ENCODE measurements around the gene FIBP. TPM values are rescaled to one million over a fixed set of nuclear protein-coding genes. Genes with fewer than 3 reads are reported as not detected.
A peak's percentile ranks its signal among the peaks of the same experiment; 100 is the strongest.

The FIBP gene
- total RNA-seq, 4 donors from 2014 or later, result 33.2 to 74.3 (median 48.6) TPM

DNA sequence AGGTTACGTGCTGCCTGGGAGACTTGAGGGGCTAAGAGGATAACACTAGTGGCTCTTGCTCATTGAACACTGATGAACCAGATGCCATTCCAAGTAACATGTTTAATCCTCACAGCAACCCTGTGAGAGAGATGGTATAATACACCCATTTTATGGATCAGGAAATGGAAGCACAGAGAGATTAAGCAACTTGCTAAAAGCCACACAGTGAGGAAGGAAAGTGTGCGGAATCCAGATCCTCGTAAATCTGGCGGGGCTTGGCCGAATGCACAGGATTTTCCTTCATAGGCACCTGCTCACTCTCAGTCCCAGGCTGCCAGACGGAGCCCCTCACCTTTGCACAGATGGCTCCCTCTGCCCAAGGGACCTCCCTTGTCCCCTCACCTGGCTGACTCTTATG, 19.6 kb upstream of the FIBP start:
- TF ChIP-seq, protein P1, sequence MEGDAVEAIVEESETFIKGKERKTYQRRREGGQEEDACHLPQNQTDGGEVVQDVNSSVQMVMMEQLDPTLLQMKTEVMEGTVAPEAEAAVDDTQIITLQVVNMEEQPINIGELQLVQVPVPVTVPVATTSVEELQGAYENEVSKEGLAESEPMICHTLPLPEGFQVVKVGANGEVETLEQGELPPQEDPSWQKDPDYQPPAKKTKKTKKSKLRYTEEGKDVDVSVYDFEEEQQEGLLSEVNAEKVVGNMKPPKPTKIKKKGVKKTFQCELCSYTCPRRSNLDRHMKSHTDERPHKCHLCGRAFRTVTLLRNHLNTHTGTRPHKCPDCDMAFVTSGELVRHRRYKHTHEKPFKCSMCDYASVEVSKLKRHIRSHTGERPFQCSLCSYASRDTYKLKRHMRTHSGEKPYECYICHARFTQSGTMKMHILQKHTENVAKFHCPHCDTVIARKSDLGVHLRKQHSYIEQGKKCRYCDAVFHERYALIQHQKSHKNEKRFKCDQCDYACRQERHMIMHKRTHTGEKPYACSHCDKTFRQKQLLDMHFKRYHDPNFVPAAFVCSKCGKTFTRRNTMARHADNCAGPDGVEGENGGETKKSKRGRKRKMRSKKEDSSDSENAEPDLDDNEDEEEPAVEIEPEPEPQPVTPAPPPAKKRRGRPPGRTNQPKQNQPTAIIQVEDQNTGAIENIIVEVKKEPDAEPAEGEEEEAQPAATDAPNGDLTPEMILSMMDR (IDR thresholded peaks at IDR 0.05), result no peak
- TF ChIP-seq POLR2A (IDR thresholded peaks at IDR 0.05; ENCODE audit: low read depth) (no peak), POLR2AphosphoS5 (IDR thresholded peaks at IDR 0.05) (no peak), EP300 (IDR thresholded peaks at IDR 0.05) (no peak)
- DNase-seq (ENCODE audit: extremely low spot score), result no peak
- Histone ChIP-seq H3K4me1 (peaks cover 11 to 18% (median 14%) of the 10 kb centered on the region in 4 donors), H3K4me3 (no peak overlapping the region), H3K9me3 (no peaks in the 10 kb centered on the region), H3K27ac (replicated peaks in 1 of 4) (no peak overlapping the region), H3K36me3 (no peaks in the 10 kb centered on the region), H3K27me3 (no peaks in the 10 kb centered on the region)
- intact Hi-C loops (cut with DNase I), result no loop called here
- WGBS, result 93% methylated on average over 6 of the region's 6 CpGs

DNA sequence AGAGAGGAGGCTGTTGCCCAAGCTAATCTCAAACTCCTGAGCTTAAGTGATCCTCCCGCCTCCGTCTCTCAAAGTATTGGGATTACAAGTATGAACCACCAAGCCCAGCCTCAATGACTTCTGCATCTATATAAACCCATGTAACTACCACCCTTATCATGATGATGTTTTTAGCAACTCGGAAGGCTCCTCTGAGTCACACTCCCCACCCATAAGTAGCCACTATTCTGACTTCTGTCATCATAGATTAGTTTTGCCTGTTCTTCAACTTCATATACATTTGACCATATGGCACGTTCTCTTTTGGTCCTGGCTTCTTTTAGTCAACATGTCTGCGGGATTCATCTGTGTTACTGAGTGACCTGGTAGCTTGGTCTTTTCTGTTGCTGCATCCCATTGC, 18.3 kb upstream of the FIBP start:
- H3K27me3 ChIP-seq, result no peaks in the 10 kb centered on the region
- TF ChIP-seq, protein P1 (IDR thresholded peaks at IDR 0.05), result no peak
- no peak for TF ChIP-seq POLR2AphosphoS5 (IDR thresholded peaks at IDR 0.05)
- no peak for TF ChIP-seq EP300 (IDR thresholded peaks at IDR 0.05)
- no peak overlapping the region for H3K4me3 ChIP-seq
- no peaks in the 10 kb centered on the region for H3K36me3 ChIP-seq
- 87% methylated on average over 5 of the region's 5 CpGs for WGBS
- H3K9me3 ChIP-seq, result no peaks in the 10 kb centered on the region
- DNase-seq (ENCODE audit: extremely low spot score), result no peak
- intact Hi-C loops (cut with DNase I), result no loop called here
- peaks cover 5 to 7% (median 6%) of the 10 kb centered on the region in 4 donors for H3K4me1 ChIP-seq
- no peak overlapping the region for H3K27ac ChIP-seq (replicated peaks in 1 of 4)

DNA sequence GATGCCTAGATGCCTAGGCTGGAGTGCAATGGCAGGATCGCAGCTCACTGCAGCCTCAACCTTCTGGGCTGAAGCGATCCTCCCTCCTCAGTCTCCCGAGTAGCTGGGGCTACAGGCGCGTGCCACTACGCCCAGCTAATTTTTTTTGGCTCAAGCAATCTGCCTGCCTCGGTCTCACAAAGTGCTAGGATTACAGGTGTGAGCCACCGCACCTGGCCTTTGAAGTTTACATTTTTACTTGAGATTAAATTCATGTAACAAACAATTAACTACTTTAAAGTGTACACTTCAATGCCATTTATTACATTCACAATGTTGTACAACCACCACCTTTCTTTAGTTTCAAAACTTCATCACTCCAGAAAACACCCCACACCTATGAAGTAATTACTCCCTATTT, 15.4 kb upstream of the FIBP start:
- TF ChIP-seq EP300 (IDR thresholded peaks at IDR 0.05), result no peak
- TF ChIP-seq, protein P1 (IDR thresholded peaks at IDR 0.05), result no peak
- TF ChIP-seq POLR2AphosphoS5 (IDR thresholded peaks at IDR 0.05), result no peak
- no peak for TF ChIP-seq POLR2A (IDR thresholded peaks at IDR 0.05; ENCODE audit: low read depth)
- no peaks in the 10 kb centered on the region for H3K9me3 ChIP-seq
- intact Hi-C loops (cut with DNase I), result no loop called here
- DNase-seq (ENCODE audit: extremely low spot score), result no peak
- 91% methylated on average over 8 of the region's 8 CpGs for WGBS
- peaks cover 0 to 11% (median 0%) of the 10 kb centered on the region in 4 donors for H3K27me3 ChIP-seq
- H3K27ac ChIP-seq (replicated peaks in 1 of 4), result no peak overlapping the region
- no peaks in the 10 kb centered on the region for H3K36me3 ChIP-seq
- H3K4me1 ChIP-seq, result peaks cover 16 to 23% (median 22%) of the 10 kb centered on the region in 4 donors
- no peak overlapping the region for H3K4me3 ChIP-seq

DNA sequence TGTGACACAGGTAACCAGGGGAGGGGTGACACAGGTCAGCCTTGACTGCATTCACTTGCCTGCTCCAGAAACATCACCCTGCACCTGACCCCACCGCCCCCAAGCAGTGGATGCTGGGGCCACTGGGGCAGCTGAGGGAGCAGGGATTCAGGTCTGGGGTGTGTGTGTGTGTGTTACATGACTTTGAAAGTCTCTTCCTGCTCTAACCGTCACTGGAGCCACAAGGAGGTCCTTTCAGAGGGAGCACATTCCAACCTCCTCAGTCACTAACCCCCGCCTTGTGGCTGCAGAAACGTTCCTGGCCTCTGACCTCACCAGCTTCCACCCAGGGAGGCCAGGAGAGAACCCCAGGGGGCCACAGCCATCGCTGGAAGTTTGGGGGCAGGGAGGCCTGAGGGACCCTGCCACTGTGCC, 14.8 kb upstream of the FIBP start:
- intact Hi-C loops (cut with DNase I), result no loop called here
- H3K36me3 ChIP-seq, result no peaks in the 10 kb centered on the region
- H3K9me3 ChIP-seq, result no peaks in the 10 kb centered on the region
- WGBS, result 31% methylated on average over 5 of the region's 5 CpGs
- peaks cover 0 to 11% (median 0%) of the 10 kb centered on the region in 4 donors for H3K27me3 ChIP-seq
- DNase-seq (ENCODE audit: extremely low spot score), result no peak
- peaks cover 16 to 24% (median 23%) of the 10 kb centered on the region in 4 donors for H3K4me1 ChIP-seq
- TF ChIP-seq, protein P1 (IDR thresholded peaks at IDR 0.05), result no peak
- TF ChIP-seq EP300 (IDR thresholded peaks at IDR 0.05) (no peak), POLR2AphosphoS5 (IDR thresholded peaks at IDR 0.05) (no peak), POLR2A (IDR thresholded peaks at IDR 0.05; ENCODE audit: low read depth) (no peak)
- H3K4me3 ChIP-seq, result no peak overlapping the region
- H3K27ac ChIP-seq (replicated peaks in 1 of 4), result no peak overlapping the region

DNA sequence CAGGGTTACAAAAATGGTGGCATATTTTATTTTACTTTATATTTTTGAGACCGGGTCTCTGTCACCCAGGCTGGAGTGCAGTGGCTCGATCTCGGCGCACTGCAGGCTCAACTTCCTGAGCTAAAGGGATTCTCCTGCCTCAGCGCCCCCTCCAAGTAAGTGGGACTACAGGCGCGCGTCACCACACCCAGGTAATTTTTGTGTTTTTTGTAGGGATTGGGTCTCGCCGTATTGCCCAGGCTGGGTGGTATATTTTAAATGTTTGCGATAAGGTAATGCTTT, 12.6 kb upstream of the FIBP start:
- WGBS, result 83% methylated on average over 11 of the region's 11 CpGs
- H3K36me3 ChIP-seq, result no peaks in the 10 kb centered on the region
- H3K4me3 ChIP-seq, result peak overlapping the region; percentile 64 to 73 (median 68)
- peak overlapping the region; percentile 56 to 80 (median 77) for H3K27ac ChIP-seq (replicated peaks in 1 of 4)
- H3K27me3 ChIP-seq, result peaks cover 0 to 11% (median 0%) of the 10 kb centered on the region in 4 donors
- no peaks in the 10 kb centered on the region for H3K9me3 ChIP-seq
- DNase-seq (ENCODE audit: extremely low spot score), result no peak
- intact Hi-C loops (cut with DNase I), result no loop called here
- H3K4me1 ChIP-seq, result peaks cover 16 to 24% (median 23%) of the 10 kb centered on the region in 4 donors
- TF ChIP-seq EP300 (IDR thresholded peaks at IDR 0.05) (no peak), POLR2A (IDR thresholded peaks at IDR 0.05; ENCODE audit: low read depth) (no peak)
- TF ChIP-seq, protein P1 (IDR thresholded peaks at IDR 0.05), result no peak
